WTC11 (cell line): ENCODE results near the gene NHERF1. TPM values are rescaled to one million over a fixed set of nuclear protein-coding genes. Genes with fewer than 3 reads are reported as not detected.

Experiments
- ATAC-seq: fragments of 200-7000 bp; cut with Tn5 transposase; 2 replicates; pipeline ENCODE4 v1.10.0; 2021; ENCODE audit warnings: mild to moderate bottlenecking, moderate library complexity
- CTCF ChIA-PET: fragments of 300-600 bp; sonication (Branson Sonifier 250); formaldehyde crosslinking; loops from one replicate; lab custom pipeline; 2021; ENCODE audit warnings: antibody characterized with exemption; lab: Charles Lee
- POLR2A ChIA-PET: fragments of 350-600 bp; sonication (Branson Sonifier 250); formaldehyde crosslinking; loops from one replicate; lab custom pipeline; 2021; ENCODE audit warnings: antibody characterized with exemption; lab: Charles Lee
- DNase-seq: peaks from one replicate; pipeline ENCODE4 v3.0.0; 2021; ENCODE audit warnings: low spot score
- H3K27ac Mint-ChIP-seq: 2 replicates; pipeline ENCODE4 v1.8.0; 2021; ENCODE audit warnings: mixed read lengths
- H3K27me3 Mint-ChIP-seq: 2 replicates; pipeline ENCODE4 v1.8.0; 2021; ENCODE audit warnings: low read depth, mild to moderate bottlenecking, moderate library complexity, mixed read lengths
- H3K36me3 Mint-ChIP-seq: 2 replicates; pipeline ENCODE4 v1.8.0; 2021; ENCODE audit warnings: mixed read lengths
- H3K4me1 Mint-ChIP-seq: 2 replicates; pipeline ENCODE4 v1.8.0; 2022; ENCODE audit warnings: mixed read lengths
- H3K4me3 Mint-ChIP-seq: 2 replicates; pipeline ENCODE4 v1.8.0; 2021; ENCODE audit warnings: mild to moderate bottlenecking, moderate library complexity, mixed read lengths
- H3K9me3 Mint-ChIP-seq: 2 replicates; pipeline ENCODE4 v1.8.0; 2021; ENCODE audit warnings: mixed read lengths
- ESRRA ChIP-seq: sonication (generic); formaldehyde crosslinking; IDR thresholded peaks from 2 replicates; pipeline ENCODE4 v1.8.1; 2022; ENCODE audit warnings: mild to moderate bottlenecking, missing genetic modification reagents, borderline replicate concordance
- ETV6 ChIP-seq: sonication (generic); formaldehyde crosslinking; IDR thresholded peaks from 2 replicates; pipeline ENCODE4 v1.8.1; 2022; ENCODE audit warnings: mild to moderate bottlenecking, missing genetic modification reagents
- GRHL2 ChIP-seq: fragments of 250-450 bp; sonication (Bioruptor Pico); IDR thresholded peaks from 2 replicates; pipeline ENCODE4 v1.8.0; 2022; ENCODE audit warnings: mild to moderate bottlenecking, moderate library complexity; ENCODE audit not compliant: insufficient replicate concordance, severe bottlenecking
- IRF1 ChIP-seq: sonication (generic); formaldehyde crosslinking; IDR thresholded peaks from 2 replicates; pipeline ENCODE4 v1.8.0; 2023; ENCODE audit warnings: missing genetic modification reagents
- IRF2 ChIP-seq: sonication (generic); formaldehyde crosslinking; IDR thresholded peaks from 2 replicates; pipeline ENCODE4 v1.8.0; 2022; ENCODE audit warnings: low read depth, missing genetic modification reagents, borderline replicate concordance
- JUN ChIP-seq: sonication (generic); formaldehyde crosslinking; IDR thresholded peaks from 2 replicates; pipeline ENCODE4 v1.8.0; 2023; ENCODE audit warnings: mild to moderate bottlenecking, missing genetic modification reagents
- SMAD3 ChIP-seq: sonication (generic); formaldehyde crosslinking; IDR thresholded peaks from 2 replicates; pipeline ENCODE4 v1.8.0; 2022; ENCODE audit warnings: missing genetic modification reagents, mild to moderate bottlenecking, borderline replicate concordance
- SMAD4 ChIP-seq: sonication (generic); formaldehyde crosslinking; IDR thresholded peaks from 2 replicates; pipeline ENCODE4 v1.8.0; 2022; ENCODE audit warnings: mild to moderate bottlenecking, missing genetic modification reagents
- TCF7 ChIP-seq: sonication (generic); formaldehyde crosslinking; IDR thresholded peaks from 2 replicates; pipeline ENCODE4 v1.8.0; 2022; ENCODE audit warnings: mild to moderate bottlenecking, low read depth, missing genetic modification reagents, moderate library complexity
- TEAD1 ChIP-seq: sonication (generic); formaldehyde crosslinking; IDR thresholded peaks from 2 replicates; pipeline ENCODE4 v1.8.0; 2022; ENCODE audit warnings: mild to moderate bottlenecking, missing genetic modification reagents
- USF1 ChIP-seq: sonication (generic); formaldehyde crosslinking; IDR thresholded peaks from 2 replicates; pipeline ENCODE4 v1.8.0; 2022; ENCODE audit warnings: mild to moderate bottlenecking, missing genetic modification reagents
- ZNF121 ChIP-seq: sonication (generic); formaldehyde crosslinking; IDR thresholded peaks from 2 replicates; pipeline ENCODE4 v1.8.0; 2023; ENCODE audit warnings: missing genetic modification reagents
- ZNF232 ChIP-seq: sonication (generic); formaldehyde crosslinking; IDR thresholded peaks from 2 replicates; pipeline ENCODE4 v1.8.0; 2022; ENCODE audit warnings: mild to moderate bottlenecking, missing genetic modification reagents
- ZNF263 ChIP-seq: sonication (generic); formaldehyde crosslinking; IDR thresholded peaks from 2 replicates; pipeline ENCODE4 v1.8.1; 2022; ENCODE audit warnings: low read depth, mild to moderate bottlenecking, moderate library complexity, missing genetic modification reagents
- ZNF423 ChIP-seq: fragments of 250-450 bp; sonication (Bioruptor Pico); IDR thresholded peaks from 2 replicates; pipeline ENCODE4 v2.1.2; 2022; ENCODE audit warnings: mild to moderate bottlenecking, moderate library complexity
- total RNA-seq: library from RNA; stranded (reverse); gene quantifications from 3 replicates; pipeline ENCODE4 v1.2.3, GENCODE V29; 2021
- TF ChIP-seq, protein P1 (sequence below): sonication (generic); formaldehyde crosslinking; IDR thresholded peaks from 2 replicates; pipeline ENCODE4 v1.8.0; 2022; ENCODE audit warnings: missing genetic modification reagents
- TF ChIP-seq, protein P2 (sequence below): fragments of 250-450 bp; sonication (Bioruptor Pico); conservative IDR thresholded peaks from 2 replicates; pipeline ENCODE4 v1.9.0; 2021; ENCODE audit warnings: mild to moderate bottlenecking
- TF ChIP-seq, protein P3 (sequence below): fragments of 250-450 bp; sonication (Bioruptor Pico); IDR thresholded peaks from 2 replicates; pipeline ENCODE4 v2.1.2; 2022; ENCODE audit warnings: mild to moderate bottlenecking, moderate library complexity

Gene NHERF1
- total RNA-seq, 1 experiment from 2014 or later, result 111 TPM

GRCh38 chr17:74754832-74755231 is 6.4 kb downstream of the NHERF1 start (continued):
- no peak for TF ChIP-seq IRF2 (CRISPR knock-in tag)
- TF ChIP-seq, all 79 proteins: peak for 0

GRCh38 chr17:74755533-74755932 is 7.1 kb downstream of the NHERF1 start:
- ATAC-seq, result no peak
- no peaks in the 10 kb centered on the region for H3K27me3 Mint-ChIP-seq
- TF ChIP-seq TCF7 (CRISPR knock-in tag), result no peak
- TF ChIP-seq IRF1, result no peak
- TF ChIP-seq JUN (CRISPR knock-in tag), result no peak
- TF ChIP-seq ZNF121 (CRISPR knock-in tag), result no peak
- TF ChIP-seq ZNF423 (CRISPR knock-in tag), result no peak
- no peak for TF ChIP-seq TEAD1 (CRISPR knock-in tag)
- TF ChIP-seq, protein P1, sequence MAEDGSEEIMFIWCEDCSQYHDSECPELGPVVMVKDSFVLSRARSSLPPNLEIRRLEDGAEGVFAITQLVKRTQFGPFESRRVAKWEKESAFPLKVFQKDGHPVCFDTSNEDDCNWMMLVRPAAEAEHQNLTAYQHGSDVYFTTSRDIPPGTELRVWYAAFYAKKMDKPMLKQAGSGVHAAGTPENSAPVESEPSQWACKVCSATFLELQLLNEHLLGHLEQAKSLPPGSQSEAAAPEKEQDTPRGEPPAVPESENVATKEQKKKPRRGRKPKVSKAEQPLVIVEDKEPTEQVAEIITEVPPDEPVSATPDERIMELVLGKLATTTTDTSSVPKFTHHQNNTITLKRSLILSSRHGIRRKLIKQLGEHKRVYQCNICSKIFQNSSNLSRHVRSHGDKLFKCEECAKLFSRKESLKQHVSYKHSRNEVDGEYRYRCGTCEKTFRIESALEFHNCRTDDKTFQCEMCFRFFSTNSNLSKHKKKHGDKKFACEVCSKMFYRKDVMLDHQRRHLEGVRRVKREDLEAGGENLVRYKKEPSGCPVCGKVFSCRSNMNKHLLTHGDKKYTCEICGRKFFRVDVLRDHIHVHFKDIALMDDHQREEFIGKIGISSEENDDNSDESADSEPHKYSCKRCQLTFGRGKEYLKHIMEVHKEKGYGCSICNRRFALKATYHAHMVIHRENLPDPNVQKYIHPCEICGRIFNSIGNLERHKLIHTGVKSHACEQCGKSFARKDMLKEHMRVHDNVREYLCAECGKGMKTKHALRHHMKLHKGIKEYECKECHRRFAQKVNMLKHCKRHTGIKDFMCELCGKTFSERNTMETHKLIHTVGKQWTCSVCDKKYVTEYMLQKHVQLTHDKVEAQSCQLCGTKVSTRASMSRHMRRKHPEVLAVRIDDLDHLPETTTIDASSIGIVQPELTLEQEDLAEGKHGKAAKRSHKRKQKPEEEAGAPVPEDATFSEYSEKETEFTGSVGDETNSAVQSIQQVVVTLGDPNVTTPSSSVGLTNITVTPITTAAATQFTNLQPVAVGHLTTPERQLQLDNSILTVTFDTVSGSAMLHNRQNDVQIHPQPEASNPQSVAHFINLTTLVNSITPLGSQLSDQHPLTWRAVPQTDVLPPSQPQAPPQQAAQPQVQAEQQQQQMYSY, result no peak
- TF ChIP-seq, protein P2, sequence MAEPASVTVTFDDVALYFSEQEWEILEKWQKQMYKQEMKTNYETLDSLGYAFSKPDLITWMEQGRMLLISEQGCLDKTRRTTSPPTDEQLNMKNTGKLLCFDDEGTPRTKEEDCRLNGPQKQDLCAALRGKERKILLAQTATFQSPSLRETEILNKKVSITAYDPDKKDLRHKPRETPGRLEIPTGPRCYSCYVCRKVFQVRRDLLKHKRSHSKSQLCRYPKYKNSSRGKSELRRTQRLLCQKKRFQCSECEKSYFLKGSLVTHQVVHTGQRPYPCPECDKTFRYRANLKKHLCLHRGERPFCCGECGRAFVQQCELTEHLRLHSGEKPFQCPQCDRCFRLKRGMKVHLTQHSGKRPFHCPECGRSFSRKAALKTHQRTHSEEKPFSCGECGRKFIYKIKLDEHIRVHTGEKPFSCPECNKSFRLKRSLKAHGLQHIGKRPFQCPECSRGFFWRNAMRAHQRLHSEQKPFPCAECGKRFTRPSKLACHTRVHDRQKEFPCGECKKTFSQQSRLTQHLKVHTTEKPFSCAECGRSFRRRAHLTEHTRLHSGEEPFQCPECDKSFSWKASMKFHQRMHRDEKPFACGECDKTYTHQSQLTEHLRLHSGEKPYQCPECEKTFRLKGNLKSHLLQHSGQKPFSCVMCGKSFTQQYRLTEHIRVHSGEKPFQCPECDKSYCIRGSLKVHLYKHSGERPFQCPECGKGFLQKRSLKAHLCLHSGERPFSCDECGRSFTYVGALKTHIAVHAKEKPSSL (CRISPR knock-in tag), result no peak
- TF ChIP-seq ZNF232 (CRISPR knock-in tag), result no peak
- TF ChIP-seq ESRRA (CRISPR knock-in tag), result no peak
- no peak for TF ChIP-seq ETV6 (CRISPR knock-in tag)
- TF ChIP-seq USF1 (CRISPR knock-in tag), result no peak
- TF ChIP-seq ZNF263 (CRISPR knock-in tag), result no peak
- TF ChIP-seq SMAD4 (CRISPR knock-in tag), result no peak
- TF ChIP-seq GRHL2 (CRISPR knock-in tag), result no peak
- TF ChIP-seq, protein P3, sequence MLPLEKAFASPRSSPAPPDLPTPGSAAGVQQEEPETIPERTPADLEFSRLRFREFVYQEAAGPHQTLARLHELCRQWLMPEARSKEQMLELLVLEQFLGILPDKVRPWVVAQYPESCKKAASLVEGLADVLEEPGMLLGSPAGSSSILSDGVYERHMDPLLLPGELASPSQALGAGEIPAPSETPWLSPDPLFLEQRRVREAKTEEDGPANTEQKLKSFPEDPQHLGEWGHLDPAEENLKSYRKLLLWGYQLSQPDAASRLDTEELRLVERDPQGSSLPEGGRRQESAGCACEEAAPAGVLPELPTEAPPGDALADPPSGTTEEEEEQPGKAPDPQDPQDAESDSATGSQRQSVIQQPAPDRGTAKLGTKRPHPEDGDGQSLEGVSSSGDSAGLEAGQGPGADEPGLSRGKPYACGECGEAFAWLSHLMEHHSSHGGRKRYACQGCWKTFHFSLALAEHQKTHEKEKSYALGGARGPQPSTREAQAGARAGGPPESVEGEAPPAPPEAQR (CRISPR knock-in tag), result no peak
- no peak for TF ChIP-seq SMAD3
- POLR2A ChIA-PET, result no interaction called here
- peaks cover 59% of the 10 kb centered on the region for H3K4me1 Mint-ChIP-seq
- H3K9me3 Mint-ChIP-seq, result no peaks in the 10 kb centered on the region
- no peak overlapping the region for H3K27ac Mint-ChIP-seq
- no peak for DNase-seq
- no peak overlapping the region for H3K4me3 Mint-ChIP-seq
- H3K36me3 Mint-ChIP-seq, result peaks cover 8% of the 10 kb centered on the region
- CTCF ChIA-PET, result interaction anchor here (1.2 to 6.7 kb wide), 3 partner anchors 10 to 206 kb away, joined by 3 to 115 read pairs (median 3); partner anchors contain the start of gene RAB37
